CD4-positive, alpha-beta T cell treated with Interleukin-15 for 4 hours (primary cell): Measurements from ENCODE around the gene RAD9A.

Source experiments
- DNase-seq: peaks from one replicate; pipeline ENCODE4 v3.0.0-alpha.2; 2020; ENCODE audit warnings: low spot score

RAD9A gene

DNA sequence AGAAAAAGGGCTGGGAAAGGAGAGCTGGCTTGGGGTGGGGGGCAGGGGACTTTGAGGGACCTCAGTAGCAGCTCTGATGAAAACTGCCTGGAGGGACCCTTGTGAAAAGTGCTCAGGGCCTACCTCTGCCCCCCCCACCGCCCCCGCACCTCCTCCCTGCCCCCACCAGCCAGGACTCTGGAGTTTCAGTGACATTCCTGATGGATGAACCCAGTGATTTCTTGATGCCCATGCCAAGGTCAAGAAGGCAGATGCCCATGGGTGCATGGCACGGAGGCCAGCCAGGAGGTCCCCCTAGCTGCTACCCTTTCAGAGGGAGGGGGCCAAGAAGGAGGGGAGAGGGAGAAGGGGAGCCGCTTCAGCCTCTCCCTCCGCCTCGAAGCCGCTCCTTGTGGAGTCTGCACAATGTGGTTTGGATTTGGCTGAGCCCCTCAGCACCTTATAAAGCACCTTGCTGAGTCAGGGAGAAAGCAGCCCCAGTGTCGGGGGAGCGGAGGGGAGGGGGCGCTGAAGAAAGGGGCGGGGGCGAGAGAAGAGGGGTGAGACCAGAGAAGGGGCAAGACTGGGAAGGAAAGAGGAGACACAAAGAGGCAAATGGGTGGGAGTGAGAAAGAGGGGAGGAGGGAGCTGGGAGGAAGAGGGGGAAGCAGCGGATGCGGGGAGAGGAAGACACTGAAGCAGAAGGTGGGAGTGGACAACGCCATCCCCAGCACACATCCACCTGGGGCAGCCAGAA is 16.3 kb upstream of the RAD9A start:
- no peak for DNase-seq

DNA sequence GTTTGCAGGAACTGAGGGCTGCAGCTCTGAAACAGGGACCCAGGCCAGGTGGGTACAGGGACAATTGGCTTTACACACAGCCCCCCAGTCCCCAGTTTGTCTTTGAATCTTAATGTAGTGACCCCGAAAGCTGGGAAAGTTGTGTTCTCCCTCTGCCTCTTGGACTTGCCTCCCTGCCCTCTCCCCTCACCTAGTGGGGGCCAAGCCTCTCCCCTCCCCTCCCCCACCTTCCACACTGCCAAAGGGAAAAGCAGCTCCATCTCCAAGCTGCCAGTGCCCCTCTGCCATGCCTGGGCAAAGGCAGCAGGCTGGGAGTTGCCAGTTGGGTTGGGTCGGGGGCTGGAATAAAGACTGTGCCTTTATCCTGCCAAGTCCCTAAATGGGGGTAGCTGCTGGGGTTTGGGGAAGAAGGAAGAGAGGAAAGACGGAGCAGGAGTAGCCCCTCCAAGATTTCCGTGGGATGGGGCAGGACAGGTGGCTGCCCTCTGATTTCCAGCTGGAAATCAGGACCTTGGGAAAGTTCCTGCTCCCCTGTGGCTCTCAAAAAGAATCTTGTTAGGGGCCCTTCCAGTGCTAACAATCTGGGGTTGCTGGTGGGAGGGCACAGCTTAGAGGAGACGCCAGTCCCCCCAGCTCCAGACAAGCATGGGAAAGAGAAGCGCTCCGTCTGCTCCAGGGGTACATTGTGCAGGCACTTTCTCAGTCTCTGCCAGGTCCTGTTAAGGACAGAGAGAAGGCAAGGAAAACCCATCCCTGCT is 15.5 kb upstream of the RAD9A start:
- DNase-seq = no peak

DNA sequence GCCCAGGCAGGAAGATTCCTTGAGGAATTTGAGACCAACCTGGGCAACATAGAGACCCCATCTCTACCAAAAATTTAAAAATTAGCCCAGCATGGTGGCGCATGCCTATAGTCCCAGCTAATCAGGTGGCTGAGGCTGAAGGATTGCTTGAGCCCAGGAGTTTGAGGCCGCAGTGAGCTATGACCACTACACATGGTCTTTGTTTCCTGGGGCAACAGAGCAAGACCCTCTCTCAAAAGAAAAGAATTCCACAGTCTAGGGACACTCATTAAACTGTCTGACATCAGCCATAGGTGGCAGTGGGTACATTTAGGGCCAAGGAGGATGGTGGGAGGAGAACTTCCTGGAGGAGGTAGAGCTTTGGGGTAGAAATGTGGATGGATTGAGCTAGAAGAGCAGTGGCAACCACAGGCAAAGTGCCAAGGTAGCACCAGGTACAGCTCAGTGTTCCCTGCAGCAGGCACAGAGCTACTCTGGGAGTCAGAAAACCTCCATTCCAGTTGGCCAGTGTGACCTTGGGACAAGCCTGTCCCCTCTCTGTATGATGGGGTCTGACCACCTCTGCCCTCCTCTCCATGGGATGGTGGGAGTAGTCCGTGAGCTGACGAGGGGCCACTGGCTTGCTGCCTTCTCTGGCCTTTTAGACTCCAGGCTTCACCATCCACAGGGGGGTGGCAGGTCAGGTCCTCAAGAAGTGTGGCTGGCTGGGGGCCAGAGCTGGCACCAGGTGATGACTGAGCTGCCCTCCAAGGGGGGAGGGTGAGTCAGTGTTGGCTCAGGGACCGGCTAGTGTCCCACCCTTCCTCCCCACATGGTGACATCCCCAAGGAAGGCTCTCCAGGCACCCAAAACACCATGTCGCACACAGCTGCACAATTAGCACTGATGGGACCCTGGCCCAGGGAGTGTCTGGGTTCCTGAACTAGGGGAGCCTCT is 14.6 kb upstream of the RAD9A start:
- no peak for DNase-seq

DNA sequence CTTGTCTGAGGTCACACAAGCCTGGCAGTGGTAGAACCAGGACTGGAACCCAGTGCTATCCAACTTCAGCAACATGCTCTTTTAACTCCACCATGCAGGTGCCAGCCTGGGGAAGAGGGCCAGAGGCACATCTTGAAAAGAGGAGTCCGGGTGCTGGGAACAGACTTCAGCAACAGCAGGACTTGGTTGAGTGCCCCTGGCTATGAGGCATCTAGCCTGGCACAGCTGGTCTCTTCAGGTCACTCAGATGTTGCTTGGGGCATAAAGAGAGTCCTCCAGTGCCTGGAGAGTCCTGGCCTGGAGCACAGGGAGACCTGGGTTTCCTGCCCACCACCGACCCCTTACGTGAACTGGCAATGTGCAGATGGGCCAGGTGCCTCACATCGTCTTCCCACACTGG is 13.2 kb upstream of the RAD9A start:
- no peak for DNase-seq

DNA sequence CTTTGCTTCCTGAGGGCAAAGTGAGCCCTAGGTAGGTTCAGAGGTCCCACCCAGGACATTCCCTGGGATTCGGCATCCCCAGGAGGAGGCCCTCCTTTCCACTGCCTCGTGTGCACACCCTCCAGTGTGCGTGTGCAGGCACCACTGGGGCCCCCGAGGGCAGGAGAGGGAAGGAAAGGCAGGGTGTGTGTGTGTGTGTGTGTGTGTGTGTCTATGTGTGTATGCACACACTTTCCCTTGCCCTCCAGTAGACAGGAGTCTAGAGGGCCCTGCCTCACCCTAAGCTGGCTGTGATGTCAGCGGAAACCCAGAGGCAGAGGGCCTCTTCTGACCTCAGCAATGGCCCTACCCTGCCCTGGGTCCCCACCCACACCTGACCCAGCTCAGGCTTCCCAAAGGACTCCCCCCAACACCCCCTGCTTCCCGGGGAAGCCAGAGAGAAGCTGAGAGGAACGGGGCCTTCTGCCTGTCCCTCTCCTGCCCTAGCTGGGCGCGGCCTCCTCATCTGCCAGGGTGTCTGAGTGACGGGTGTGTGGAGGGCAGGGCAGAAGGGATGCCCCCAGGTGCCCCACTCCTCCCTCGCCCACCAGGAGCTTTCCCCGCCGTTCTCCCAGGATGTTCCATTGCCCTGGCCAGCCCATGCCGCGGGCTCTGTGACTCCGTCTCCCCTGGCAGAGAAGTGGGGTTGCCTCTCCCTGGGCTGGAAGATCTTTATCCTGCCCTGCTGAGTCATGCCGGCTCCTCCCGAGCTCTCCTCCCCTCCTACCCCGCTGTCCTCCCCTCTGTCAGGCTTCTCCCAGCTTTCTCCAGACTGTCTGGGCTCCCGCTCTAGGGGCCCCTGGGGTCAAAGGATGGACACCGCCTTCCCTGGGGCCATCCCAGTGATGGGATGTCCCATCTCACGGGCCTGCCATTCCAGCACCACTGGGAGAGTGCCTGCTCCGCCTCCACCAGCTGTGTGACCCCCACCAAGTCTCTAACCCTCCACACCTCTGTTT is 12.4 kb upstream of the RAD9A start:
- DNase-seq = no peak

DNA sequence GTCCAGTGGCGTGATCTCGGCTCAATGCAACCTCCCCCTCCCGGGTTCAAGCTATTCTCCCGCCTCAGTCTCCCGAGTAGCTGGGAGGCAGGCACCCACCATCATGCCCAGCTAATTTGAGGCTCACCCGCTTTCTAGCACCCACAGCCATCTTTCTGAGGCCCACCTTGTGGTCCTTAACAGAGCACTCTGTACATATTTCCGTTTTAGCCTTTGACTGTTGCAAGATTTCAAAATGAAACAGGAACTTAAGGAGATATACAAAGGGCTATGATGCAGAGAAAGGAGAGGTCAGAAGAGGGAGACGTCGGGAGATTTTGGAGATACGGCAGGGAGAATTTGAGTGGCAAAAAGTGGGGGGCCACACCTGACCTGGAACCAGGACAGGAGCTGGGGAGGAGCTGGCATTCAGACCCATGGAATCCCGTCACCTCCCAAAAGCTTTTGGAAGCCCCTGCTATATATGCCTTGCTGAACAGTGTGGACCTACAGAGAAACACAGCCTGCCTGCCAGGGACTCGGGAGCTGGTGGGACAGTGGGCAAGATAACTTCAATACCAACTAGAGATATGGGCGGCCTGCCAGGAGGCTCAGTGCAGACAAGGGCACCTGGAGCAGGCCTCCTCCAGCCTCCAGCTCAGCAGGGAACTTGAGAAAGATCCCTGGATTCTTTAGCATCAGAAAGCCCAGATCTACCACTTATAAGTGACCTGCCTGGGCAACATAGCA is 10.4 kb upstream of the RAD9A start:
- DNase-seq = no peak

DNA sequence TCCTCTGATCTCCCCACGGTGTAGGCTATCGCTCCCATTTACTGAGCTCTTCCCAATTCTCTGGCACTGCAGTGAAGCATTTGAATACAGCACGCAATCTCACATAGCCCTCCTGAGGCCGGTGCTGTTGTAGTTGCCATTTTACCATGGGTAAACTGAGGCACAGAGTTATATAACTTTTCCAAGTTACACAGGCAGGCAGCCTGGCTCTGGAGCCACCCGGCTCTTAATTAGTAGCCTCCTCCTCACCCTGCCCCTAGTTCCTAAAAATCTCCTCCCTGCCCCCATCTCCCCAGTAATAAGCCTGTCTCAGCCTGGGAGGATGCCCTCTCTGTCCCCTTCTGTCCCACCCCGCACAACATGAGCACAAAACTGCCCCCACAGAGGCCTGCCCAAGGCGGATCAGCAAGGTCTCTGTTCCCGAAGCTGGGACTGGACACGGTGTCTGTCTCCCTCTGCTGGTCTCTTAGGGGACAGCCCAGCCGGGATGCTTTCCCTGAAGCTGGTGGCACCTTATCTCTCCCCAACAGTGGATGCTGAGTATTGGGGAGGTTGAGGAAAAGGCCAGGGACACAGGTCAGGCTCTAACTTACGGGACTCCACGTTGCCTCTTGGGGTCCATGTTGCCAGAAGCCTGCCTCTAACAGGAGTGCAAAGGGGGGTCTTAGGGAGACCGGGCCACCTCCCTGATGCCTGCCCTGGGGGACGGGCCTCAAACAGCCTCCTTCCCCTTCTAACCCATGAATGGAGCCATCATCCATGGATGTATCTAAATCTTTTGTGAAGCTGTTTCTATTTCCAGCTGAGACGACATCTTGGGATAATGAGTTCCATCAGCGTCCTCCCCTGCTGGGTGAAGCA is 9.3 kb upstream of the RAD9A start:
- DNase-seq = peak; percentile 88

DNA sequence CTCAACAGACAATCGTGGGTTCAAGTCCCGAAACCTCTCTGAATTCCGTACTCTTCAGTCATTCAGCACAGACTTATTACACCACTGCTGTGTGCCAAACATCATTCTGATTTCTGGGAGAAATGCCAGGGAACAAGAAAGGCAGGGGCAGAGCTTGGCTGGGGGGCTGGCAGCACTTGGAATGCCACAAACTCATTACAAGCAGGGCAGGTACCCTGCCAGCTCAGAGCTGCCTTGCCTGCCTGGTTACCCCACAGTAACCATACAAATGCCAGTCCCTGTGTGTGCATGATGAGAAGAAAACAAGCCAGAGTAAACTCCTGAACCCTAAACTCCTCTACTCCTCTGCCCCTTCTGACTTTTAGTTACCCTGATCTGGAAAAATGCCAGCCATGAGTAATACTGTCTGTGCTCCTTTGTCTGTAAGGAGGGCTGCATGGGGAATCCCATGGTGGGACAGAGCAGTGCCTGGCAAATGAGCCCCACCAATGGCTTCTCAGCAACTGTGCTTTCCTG is 6.9 kb upstream of the RAD9A start:
- DNase-seq = no peak

DNA sequence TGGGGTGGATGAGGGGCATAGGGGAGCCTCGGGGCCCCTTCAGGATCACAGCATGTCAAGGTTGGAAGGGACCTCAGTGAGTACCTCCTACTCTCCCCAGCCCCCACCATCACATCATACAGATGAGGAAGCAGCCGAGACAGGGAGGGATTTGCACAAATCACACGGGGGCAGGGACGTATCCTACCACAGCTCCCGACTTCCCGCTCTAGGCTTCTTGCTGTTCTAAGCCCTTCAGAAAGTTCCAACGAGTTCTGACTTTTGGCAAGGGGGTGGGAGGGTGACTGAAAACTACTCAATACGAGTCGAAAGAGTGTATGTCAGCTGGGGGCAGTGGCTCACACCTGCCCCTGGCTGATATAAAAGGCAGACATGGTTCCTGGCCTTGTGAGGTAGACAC is 4.7 kb upstream of the RAD9A start:
- no peak for DNase-seq

DNA sequence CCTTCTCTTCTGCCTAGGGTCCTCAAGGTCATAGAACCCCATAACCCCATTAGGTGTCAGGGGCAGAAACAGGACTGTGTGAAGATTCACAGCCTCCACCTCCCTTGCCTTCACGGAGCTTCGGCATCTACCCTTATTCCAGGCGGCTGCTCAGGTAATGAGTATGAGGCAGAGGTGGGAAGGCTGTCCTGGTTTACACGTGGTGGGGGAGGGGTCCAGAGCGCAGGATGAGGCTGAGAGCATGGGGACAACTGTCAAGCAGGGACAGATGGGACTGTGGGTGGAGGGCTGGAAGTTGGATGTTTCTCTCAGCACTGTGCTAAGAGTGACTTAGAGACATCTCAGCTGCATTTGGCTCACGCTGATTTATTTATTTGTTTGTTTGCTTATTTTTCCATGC is 4.3 kb upstream of the RAD9A start:
- DNase-seq = no peak

DNA sequence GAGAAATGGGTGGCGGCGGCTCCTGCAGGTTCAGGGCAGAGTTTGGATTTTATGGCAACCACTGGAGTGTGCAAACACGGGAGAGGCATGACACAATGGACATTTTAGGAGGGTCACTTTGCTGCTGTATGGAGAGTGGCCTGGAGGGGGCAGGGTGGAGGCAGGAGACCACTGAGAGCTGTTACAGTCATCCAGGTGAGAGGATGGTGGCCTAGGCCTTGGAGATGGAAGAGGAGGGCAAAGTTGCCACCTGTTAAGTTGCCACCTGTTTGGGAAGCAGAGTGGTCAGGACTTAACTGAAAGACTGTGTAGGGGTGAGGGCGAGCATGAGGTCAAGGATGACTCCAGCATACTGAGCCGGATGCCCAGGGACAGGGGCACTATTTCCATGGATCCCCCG is 2.3 kb upstream of the RAD9A start:
- peak; percentile 58 for DNase-seq

DNA sequence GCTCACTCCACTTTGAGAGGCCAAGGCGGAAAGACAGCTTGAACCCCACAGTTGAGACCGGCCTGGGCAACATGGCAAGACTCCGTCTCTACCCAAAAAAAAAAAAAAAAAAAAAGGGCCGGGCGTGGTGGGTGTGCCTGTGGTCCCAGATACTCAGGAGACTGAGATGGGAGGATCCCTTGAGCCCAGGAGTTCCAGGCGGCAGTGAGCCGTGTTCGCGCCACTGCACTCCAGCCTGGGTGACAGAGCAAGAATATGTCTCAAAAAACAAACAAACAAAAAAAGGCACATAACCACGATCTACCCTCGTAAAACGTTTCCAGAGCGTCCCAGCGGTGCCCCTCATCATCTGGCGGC is 861 bp upstream of the RAD9A start:
- DNase-seq = no peak

DNA sequence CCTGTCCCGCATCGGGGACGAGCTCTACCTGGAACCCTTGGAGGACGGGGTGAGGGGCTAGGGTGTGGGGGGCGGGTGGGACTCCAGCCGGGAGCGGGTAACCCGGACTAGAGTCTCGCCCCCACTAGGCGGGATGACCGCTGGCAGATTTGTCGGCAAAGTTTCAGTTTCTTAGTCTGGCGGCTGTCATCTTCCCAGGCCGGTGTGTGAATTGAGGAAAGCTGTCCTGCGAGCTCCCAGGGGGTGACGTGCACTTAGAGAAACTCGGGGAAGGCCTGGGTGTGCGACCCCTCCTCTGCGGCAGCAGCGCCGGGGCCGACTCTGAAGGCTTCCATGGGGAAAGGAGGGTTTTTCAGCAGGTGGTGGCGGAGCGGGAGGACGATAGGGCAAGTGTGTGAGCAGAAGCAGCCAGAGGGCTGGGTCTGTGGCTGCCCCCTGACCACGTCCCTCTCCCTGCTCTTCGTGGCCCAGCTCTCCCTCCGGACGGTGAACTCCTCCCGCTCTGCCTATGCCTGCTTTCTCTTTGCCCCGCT is 463 bp downstream of the RAD9A start:
- DNase-seq = no peak

DNA sequence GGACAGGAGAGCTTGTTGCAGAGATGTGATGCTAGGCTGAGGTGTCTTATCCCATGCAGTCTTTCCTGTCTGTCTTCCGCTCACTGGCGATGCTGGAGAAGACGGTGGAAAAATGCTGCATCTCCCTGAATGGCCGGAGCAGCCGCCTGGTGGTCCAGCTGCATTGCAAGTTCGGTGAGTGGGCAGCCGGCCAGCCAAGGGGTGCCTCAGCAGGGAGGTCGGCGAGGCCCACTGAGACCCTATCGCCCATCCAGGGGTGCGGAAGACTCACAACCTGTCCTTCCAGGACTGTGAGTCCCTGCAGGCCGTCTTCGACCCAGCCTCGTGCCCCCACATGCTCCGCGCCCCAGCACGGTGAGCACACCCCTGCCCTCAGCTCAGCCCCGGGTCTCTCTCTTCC is 1.7 kb downstream of the RAD9A start:
- no peak for DNase-seq

DNA sequence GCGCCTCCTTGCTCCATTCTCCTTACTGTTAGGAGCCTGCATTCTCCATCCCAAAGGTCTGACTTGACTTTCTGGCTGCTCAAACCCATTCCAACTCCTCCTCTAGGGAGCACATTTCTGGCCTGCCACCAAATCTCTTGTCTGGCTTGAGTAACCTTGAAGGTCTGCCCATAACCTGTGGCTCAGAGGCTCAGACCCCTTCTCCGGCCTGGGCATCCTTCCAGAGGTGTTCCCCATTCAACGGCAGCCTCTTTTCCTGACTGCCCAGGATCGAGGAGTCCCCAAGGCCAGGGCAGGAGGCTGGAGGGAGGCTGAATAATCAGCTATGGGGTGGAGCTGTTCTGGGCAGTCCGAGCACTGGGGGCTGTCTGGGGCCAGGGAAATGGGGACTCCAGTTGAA is 2.2 kb downstream of the RAD9A start:
- no peak for DNase-seq

DNA sequence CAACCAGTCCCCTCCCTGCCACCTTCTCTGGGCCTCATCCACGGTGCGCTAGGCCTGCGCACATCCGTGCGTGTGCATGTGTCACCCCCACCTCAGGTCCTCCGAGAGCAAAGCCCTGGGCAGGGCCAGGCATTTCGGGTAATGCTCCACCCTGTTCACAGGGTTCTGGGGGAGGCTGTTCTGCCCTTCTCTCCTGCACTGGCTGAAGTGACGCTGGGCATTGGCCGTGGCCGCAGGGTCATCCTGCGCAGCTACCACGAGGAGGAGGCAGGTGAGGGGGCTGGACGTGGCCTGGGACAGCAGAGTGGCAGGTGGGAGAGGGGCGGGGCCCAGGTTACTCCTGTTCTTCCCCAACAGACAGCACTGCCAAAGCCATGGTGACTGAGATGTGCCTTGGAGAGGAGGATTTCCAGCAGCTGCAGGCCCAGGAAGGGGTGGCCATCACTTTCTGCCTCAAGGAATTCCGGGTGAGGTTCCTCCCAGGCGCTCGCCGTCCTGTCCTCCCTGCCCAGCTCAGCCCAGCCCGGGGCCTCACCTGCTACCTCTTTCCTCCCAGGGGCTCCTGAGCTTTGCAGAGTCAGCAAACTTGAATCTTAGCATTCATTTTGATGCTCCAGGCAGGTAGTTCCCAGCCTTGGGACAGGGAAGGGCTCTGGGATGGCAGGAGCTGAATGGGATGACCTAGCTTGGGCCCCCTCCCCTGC is 3.9 kb downstream of the RAD9A start:
- DNase-seq = no peak

DNA sequence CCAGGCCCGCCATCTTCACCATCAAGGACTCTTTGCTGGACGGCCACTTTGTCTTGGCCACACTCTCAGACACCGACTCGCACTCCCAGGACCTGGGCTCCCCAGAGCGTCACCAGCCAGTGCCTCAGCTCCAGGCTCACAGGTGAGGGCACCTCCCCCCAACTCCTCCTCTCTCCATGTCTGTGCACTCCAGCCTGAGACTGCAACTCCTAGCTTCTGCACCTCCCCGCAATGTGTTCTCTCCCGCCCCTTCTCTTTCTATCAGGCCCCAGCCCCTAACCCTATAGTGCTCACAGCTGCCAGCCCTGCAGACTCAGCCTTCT is 4.4 kb downstream of the RAD9A start:
- no peak for DNase-seq

DNA sequence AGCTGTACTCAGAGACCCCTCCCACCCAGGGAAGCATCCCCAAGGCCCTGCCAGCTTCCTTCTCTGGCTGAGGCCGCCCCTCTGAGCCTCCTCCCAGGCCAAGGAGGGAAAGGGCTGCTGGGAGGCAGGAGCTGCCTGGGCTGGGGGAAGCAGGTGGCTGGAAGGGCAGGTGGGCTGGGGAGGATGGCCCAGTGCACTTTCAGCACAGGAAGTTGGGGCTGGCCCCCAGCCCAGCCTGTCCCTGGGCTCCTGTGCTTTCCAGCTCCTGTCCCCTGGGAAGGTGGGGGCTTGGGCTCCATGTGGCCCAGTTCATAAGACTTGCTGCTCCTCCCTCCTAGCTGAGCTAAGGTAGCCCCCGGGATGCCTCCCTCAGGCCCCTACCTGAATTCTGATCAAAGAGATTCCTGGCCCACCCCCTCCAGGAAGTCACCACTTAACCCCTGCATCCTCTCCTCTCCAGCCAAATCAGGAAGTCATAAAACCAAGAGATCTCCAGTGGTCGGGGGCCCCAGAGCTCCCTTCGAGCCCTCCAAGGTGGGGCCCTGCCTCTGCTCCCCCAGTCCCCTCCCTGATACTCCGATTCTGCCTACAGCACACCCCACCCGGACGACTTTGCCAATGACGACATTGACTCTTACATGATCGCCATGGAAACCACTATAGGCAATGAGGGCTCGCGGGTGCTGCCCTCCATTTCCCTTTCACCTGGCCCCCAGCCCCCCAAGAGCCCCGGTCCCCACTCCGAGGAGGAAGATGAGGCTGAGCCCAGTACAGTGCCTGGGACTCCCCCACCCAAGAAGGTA is 5.0 kb downstream of the RAD9A start:
- no peak for DNase-seq
